Stimulated activated naive B cell treated with anti-CD40 and anti-IgM and Interleukin-4, amounts not matched to agents 10 μg/mL and 1 μg/mL and 100 μg/mL, for 72 hours (primary cell): Measurements from ENCODE around the gene LAMC1.

ENCODE experiments used
- ATAC-seq, 2 donors: fragments of 150-1000 bp; cut with Tn5 transposase; replicated peaks; 2 replicates each; pipeline ENCODE4 v1.10.0; 2021; ENCODE audit warnings: moderate library complexity in 1 of 2
- DNase-seq: peaks from one replicate; pipeline ENCODE4 v3.0.0; 2021
- H3K27ac Mint-ChIP-seq: one replicate; pipeline ENCODE4 v1.8.0; 2022; ENCODE audit warnings: mild to moderate bottlenecking, mixed read lengths
- H3K27me3 Mint-ChIP-seq, 2 donors: one replicate each; pipeline ENCODE4 v1.8.0; 2022; ENCODE audit warnings: mixed read lengths in 2 of 2
- H3K36me3 Mint-ChIP-seq, 2 donors: one replicate each; pipeline ENCODE4 v1.8.0; 2022; ENCODE audit warnings: mixed read lengths in 2 of 2, mild to moderate bottlenecking in 1 of 2
- H3K4me1 Mint-ChIP-seq, 2 donors: one replicate each; pipeline ENCODE4 v1.8.0; 2022; ENCODE audit warnings: mixed read lengths in 2 of 2, mild to moderate bottlenecking in 1 of 2
- H3K4me3 Mint-ChIP-seq, 2 donors: one replicate each; pipeline ENCODE4 v1.8.0; 2022; ENCODE audit warnings: mild to moderate bottlenecking in 2 of 2, mixed read lengths in 2 of 2, moderate library complexity in 1 of 2
- H3K9me3 Mint-ChIP-seq, 2 donors: one replicate each; pipeline ENCODE4 v1.8.0; 2022; ENCODE audit warnings: mixed read lengths in 2 of 2, mild to moderate bottlenecking in 1 of 2

The LAMC1 gene

GRCh38 chr1:183002267-183002666 is 21.0 kb upstream of the LAMC1 start:
- no peak overlapping the region for H3K4me3 Mint-ChIP-seq
- peaks cover 0 to 4% of the 10 kb centered on the region in 2 donors for H3K36me3 Mint-ChIP-seq
- DNase-seq (no peak), ATAC-seq (no peak)
- no peak overlapping the region for H3K27ac Mint-ChIP-seq
- no peaks in the 10 kb centered on the region for H3K9me3 Mint-ChIP-seq
- peaks cover 24 to 37% of the 10 kb centered on the region in 2 donors for H3K27me3 Mint-ChIP-seq
- H3K4me1 Mint-ChIP-seq = peaks cover 0 to 2% of the 10 kb centered on the region in 2 donors

GRCh38 chr1:183002797-183003196 is 20.4 kb upstream of the LAMC1 start:
- Mint-ChIP-seq H3K9me3 (no peaks in the 10 kb centered on the region), H3K27me3 (peaks cover 27 to 43% of the 10 kb centered on the region in 2 donors), H3K27ac (no peak overlapping the region), H3K4me3 (no peak overlapping the region), H3K36me3 (peaks cover 0 to 4% of the 10 kb centered on the region in 2 donors), H3K4me1 (peaks cover 0 to 2% of the 10 kb centered on the region in 2 donors)
- ATAC-seq (no peak), DNase-seq (no peak)

- peaks cover 0 to 4% of the 10 kb centered on the region in 2 donors for H3K36me3 Mint-ChIP-seq
- H3K4me1 Mint-ChIP-seq = peaks cover 0 to 2% of the 10 kb centered on the region in 2 donors
- H3K9me3 Mint-ChIP-seq = no peaks in the 10 kb centered on the region
- ATAC-seq (no peak), DNase-seq (no peak)
- no peak overlapping the region for H3K27ac Mint-ChIP-seq
- H3K27me3 Mint-ChIP-seq = peaks cover 26 to 40% of the 10 kb centered on the region in 2 donors
- no peak overlapping the region for H3K4me3 Mint-ChIP-seq
These were observed 20.0 kb upstream of the LAMC1 start for GRCh38 chr1:183003203-183003602.

- ATAC-seq (no peak), DNase-seq (no peak)
- Mint-ChIP-seq H3K27me3 (peaks cover 24 to 38% of the 10 kb centered on the region in 2 donors), H3K9me3 (no peaks in the 10 kb centered on the region), H3K4me1 (peaks cover 0 to 2% of the 10 kb centered on the region in 2 donors), H3K27ac (no peak overlapping the region), H3K36me3 (peaks cover 0 to 4% of the 10 kb centered on the region in 2 donors), H3K4me3 (no peak overlapping the region)
These were observed 19.1 kb upstream of the LAMC1 start for GRCh38 chr1:183004141-183004540.

GRCh38 chr1:183011859-183012258 is 11.4 kb upstream of the LAMC1 start:
- ATAC-seq (no peak), DNase-seq (no peak)
- Mint-ChIP-seq H3K4me1 (no peaks in the 10 kb centered on the region), H3K27ac (no peak overlapping the region), H3K36me3 (peaks cover 0 to 3% of the 10 kb centered on the region in 2 donors), H3K4me3 (no peak overlapping the region), H3K9me3 (peaks cover 11% of the 10 kb centered on the region in 2 donors), H3K27me3 (peaks cover 11 to 17% of the 10 kb centered on the region in 2 donors)

GRCh38 chr1:183012301-183012994 is 10.8 kb upstream of the LAMC1 start:
- no peak for DNase-seq
- no peak overlapping the region for H3K4me3 Mint-ChIP-seq
- H3K36me3 Mint-ChIP-seq = peaks cover 0 to 3% of the 10 kb centered on the region in 2 donors
- H3K4me1 Mint-ChIP-seq = no peaks in the 10 kb centered on the region
- no peak overlapping the region for H3K27ac Mint-ChIP-seq
- no peak for ATAC-seq
- H3K9me3 Mint-ChIP-seq = peaks cover 11% of the 10 kb centered on the region in 2 donors
- H3K27me3 Mint-ChIP-seq = peaks cover 11 to 15% of the 10 kb centered on the region in 2 donors

GRCh38 chr1:183019139-183019740 is 4.0 kb upstream of the LAMC1 start:
- peaks cover 8 to 18% of the 10 kb centered on the region in 2 donors for H3K4me1 Mint-ChIP-seq

GRCh38 chr1:183019860-183020259 is 3.4 kb upstream of the LAMC1 start:
- no peak for ATAC-seq
- H3K36me3 Mint-ChIP-seq = peaks cover 0 to 2% of the 10 kb centered on the region in 2 donors
- H3K4me3 Mint-ChIP-seq = no peak overlapping the region
- no peak for DNase-seq
- H3K27me3 Mint-ChIP-seq = peaks cover 0 to 13% of the 10 kb centered on the region in 2 donors
- H3K4me1 Mint-ChIP-seq = peaks cover 11 to 24% of the 10 kb centered on the region in 2 donors
- H3K27ac Mint-ChIP-seq = no peak overlapping the region
- no peaks in the 10 kb centered on the region for H3K9me3 Mint-ChIP-seq

More at GRCh38 chr1:183019139-183019740, 4.0 kb upstream of the LAMC1 start:
- H3K9me3 Mint-ChIP-seq = no peaks in the 10 kb centered on the region
- H3K4me3 Mint-ChIP-seq = no peak overlapping the region
- DNase-seq (no peak), ATAC-seq (no peak)
- peaks cover 0 to 13% of the 10 kb centered on the region in 2 donors for H3K27me3 Mint-ChIP-seq
- no peak overlapping the region for H3K27ac Mint-ChIP-seq
- H3K36me3 Mint-ChIP-seq = peaks cover 0 to 2% of the 10 kb centered on the region in 2 donors

GRCh38 chr1:183021405-183022201 is 1.6 kb upstream of the LAMC1 start:
- Mint-ChIP-seq H3K4me1 (peaks cover 20 to 41% of the 10 kb centered on the region in 2 donors), H3K27ac (peak overlapping the region; percentile 95), H3K27me3 (peaks cover 0 to 7% of the 10 kb centered on the region in 2 donors), H3K9me3 (no peaks in the 10 kb centered on the region), H3K36me3 (peaks cover 4 to 6% of the 10 kb centered on the region in 2 donors), H3K4me3 (peak overlapping the region; percentile 83 to 95)
- no peak for ATAC-seq
- no peak for DNase-seq

- peaks cover 20 to 45% of the 10 kb centered on the region in 2 donors for H3K4me1 Mint-ChIP-seq
- H3K4me3 Mint-ChIP-seq = peak overlapping the region; percentile 83 to 95
- H3K36me3 Mint-ChIP-seq = peaks cover 4 to 6% of the 10 kb centered on the region in 2 donors
- peak; percentile 46 to 58 for ATAC-seq
- peaks cover 0 to 4% of the 10 kb centered on the region in 2 donors for H3K27me3 Mint-ChIP-seq
- H3K27ac Mint-ChIP-seq = peak overlapping the region; percentile 95
- DNase-seq = peak; percentile 73
- no peaks in the 10 kb centered on the region for H3K9me3 Mint-ChIP-seq
These were observed 746 bp upstream of the LAMC1 start for GRCh38 chr1:183022202-183023145.

GRCh38 chr1:183023601-183024316 is 539 bp downstream of the LAMC1 start:
- H3K4me3 Mint-ChIP-seq = peak overlapping the region; percentile 90 to 95
- ATAC-seq = peak; percentile 76 to 77
- peaks cover 7 to 8% of the 10 kb centered on the region in 2 donors for H3K36me3 Mint-ChIP-seq
- peak overlapping the region; percentile 94 for H3K27ac Mint-ChIP-seq
- H3K27me3 Mint-ChIP-seq = peaks cover 0 to 4% of the 10 kb centered on the region in 2 donors
- no peaks in the 10 kb centered on the region for H3K9me3 Mint-ChIP-seq
- H3K4me1 Mint-ChIP-seq = peaks cover 25 to 57% of the 10 kb centered on the region in 2 donors
- DNase-seq = peak; percentile 73

GRCh38 chr1:183024317-183025009 is 1.2 kb downstream of the LAMC1 start:
- Mint-ChIP-seq H3K4me3 (peak overlapping the region; percentile 90 to 95), H3K27ac (peak overlapping the region; percentile 94), H3K27me3 (peaks cover 0 to 4% of the 10 kb centered on the region in 2 donors), H3K36me3 (peaks cover 11 to 15% of the 10 kb centered on the region in 2 donors), H3K4me1 (peaks cover 30 to 65% of the 10 kb centered on the region in 2 donors), H3K9me3 (no peaks in the 10 kb centered on the region)
- DNase-seq (no peak), ATAC-seq (no peak)
